ENCODE measurements around the gene NDOR1.

Gene NDOR1

GRCh38 chr9:137221506-137222111, 16.1 kb downstream of the NDOR1 start:
- no peak for DNase-seq

GRCh38 chr9:137222190-137223077, 16.9 kb downstream of the NDOR1 start, which contains the start of gene RNF208:
TSS of gene RNF208 (minus strand) at chr9:137222240. CDS start at chr9:137221212, 1,028 bp downstream.
- DNase-seq: no peak

GRCh38 chr9:137223078-137223970, 17.8 kb downstream of the NDOR1 start:
- DNase-seq: peak; percentile 91

- DNase-seq: no peak
Measured at GRCh38 chr9:137224830-137225694, 19.6 kb downstream of the NDOR1 start, which contains the start of gene CYSRT1. TSS of gene CYSRT1 (plus strand) at chr9:137225174. CDS start at chr9:137225622, 448 bp downstream.

GRCh38 chr9:137225699-137226331, 20.3 kb downstream of the NDOR1 start:
- no peak for DNase-seq

GRCh38 chr9:137226338-137227053, 21.0 kb downstream of the NDOR1 start:
- DNase-seq: no peak

- peak; percentile 35 for DNase-seq
Measured at GRCh38 chr9:137227054-137227852, 21.8 kb downstream of the NDOR1 start, which contains the start of gene RNF224. TSS of gene RNF224 (plus strand) at chr9:137227502. CDS start at chr9:137228336, 834 bp downstream.

- DNase-seq: no peak
Measured at GRCh38 chr9:137227853-137228505, 22.5 kb downstream of the NDOR1 start.

GRCh38 chr9:137228506-137228967, 23.0 kb downstream of the NDOR1 start:
- no peak for DNase-seq

- no peak for DNase-seq
Measured at GRCh38 chr9:137228968-137229896, 23.7 kb downstream of the NDOR1 start.

GRCh38 chr9:137229903-137230704, 24.6 kb downstream of the NDOR1 start:
- DNase-seq: no peak

- DNase-seq: no peak
Measured at GRCh38 chr9:137230705-137231371, 25.3 kb downstream of the NDOR1 start, which contains the start of gene SLC34A3. TSS of gene SLC34A3 (plus strand) at chr9:137230901. CDS start at chr9:137231703, 802 bp downstream.

- DNase-seq: no peak
Measured at GRCh38 chr9:137231372-137232039, 26.0 kb downstream of the NDOR1 start.

- DNase-seq: no peak
Measured at GRCh38 chr9:137232101-137232500, 26.6 kb downstream of the NDOR1 start.

GRCh38 chr9:137232510-137232909, 27.0 kb downstream of the NDOR1 start:
- no peak for DNase-seq
